Measurements from ENCODE around the gene MYCBP.

The MYCBP gene

DNA sequence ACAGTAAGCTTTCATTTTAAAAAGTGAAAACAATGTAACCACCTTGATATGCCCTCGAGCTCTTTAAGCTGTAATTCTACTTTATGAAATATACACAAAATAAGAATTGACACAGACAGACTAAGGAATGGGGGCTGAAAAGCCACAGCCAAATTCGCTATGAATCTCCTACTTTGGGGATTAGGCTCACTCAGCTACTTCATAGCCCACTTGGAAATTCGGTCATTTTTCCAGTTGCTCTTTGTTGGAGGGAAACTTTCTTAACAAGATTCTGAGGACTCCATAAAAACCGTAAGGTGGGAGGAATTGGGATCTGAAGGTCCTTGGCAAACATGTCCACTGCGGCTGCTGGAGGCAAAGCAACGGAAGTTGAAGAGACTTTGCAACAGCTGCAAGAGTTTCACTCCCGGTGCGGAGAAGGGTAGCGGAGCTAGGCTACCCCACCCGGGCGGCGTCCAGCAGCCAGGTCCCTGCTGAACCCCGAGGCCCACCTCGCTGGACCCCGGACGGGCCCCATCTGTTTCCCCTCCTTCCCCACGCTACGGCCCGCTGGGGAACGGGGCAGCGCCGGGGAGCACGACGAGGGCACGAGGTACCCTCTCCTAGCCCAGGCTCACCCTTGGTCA is 634 bp downstream of the MYCBP start:
- no peak for TF ChIP-seq FOXP2 (optimal IDR thresholded peaks at IDR 0.05; ENCODE audit: borderline replicate concordance, extremely low read depth, extremely low read length, insufficient read depth)

GRCh38 chr1:38870996-38871395 is 2.2 kb downstream of the MYCBP start:
- TF ChIP-seq POLR2AphosphoS5 (IDR thresholded peaks at IDR 0.05; ENCODE audit: low read depth, low read length) (no peak), FOXP2 (optimal IDR thresholded peaks at IDR 0.05; ENCODE audit: borderline replicate concordance, extremely low read depth, extremely low read length, insufficient read depth) (no peak), SIN3A (IDR thresholded peaks at IDR 0.05; ENCODE audit: borderline replicate concordance, insufficient read depth, low read length) (no peak), TAF1 (IDR thresholded peaks at IDR 0.05; ENCODE audit: borderline replicate concordance, insufficient read depth, low read length) (no peak)
- TF ChIP-seq, protein P1, sequence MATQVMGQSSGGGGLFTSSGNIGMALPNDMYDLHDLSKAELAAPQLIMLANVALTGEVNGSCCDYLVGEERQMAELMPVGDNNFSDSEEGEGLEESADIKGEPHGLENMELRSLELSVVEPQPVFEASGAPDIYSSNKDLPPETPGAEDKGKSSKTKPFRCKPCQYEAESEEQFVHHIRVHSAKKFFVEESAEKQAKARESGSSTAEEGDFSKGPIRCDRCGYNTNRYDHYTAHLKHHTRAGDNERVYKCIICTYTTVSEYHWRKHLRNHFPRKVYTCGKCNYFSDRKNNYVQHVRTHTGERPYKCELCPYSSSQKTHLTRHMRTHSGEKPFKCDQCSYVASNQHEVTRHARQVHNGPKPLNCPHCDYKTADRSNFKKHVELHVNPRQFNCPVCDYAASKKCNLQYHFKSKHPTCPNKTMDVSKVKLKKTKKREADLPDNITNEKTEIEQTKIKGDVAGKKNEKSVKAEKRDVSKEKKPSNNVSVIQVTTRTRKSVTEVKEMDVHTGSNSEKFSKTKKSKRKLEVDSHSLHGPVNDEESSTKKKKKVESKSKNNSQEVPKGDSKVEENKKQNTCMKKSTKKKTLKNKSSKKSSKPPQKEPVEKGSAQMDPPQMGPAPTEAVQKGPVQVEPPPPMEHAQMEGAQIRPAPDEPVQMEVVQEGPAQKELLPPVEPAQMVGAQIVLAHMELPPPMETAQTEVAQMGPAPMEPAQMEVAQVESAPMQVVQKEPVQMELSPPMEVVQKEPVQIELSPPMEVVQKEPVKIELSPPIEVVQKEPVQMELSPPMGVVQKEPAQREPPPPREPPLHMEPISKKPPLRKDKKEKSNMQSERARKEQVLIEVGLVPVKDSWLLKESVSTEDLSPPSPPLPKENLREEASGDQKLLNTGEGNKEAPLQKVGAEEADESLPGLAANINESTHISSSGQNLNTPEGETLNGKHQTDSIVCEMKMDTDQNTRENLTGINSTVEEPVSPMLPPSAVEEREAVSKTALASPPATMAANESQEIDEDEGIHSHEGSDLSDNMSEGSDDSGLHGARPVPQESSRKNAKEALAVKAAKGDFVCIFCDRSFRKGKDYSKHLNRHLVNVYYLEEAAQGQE (IDR thresholded peaks at IDR 0.05; ENCODE audit: insufficient read depth in 1 of 2, low read depth in 2 of 2, low read length in 2 of 2), result no peak

GRCh38 chr1:38867208-38867607 is 5.9 kb downstream of the MYCBP start:
- TF ChIP-seq POLR2AphosphoS5 (IDR thresholded peaks at IDR 0.05; ENCODE audit: low read depth, low read length), result no peak
- no peak for TF ChIP-seq FOXP2 (optimal IDR thresholded peaks at IDR 0.05; ENCODE audit: borderline replicate concordance, extremely low read depth, extremely low read length, insufficient read depth)
- TF ChIP-seq, protein P1 (IDR thresholded peaks at IDR 0.05; ENCODE audit: insufficient read depth in 1 of 2, low read depth in 2 of 2, low read length in 2 of 2), result no peak
- no peak for TF ChIP-seq SIN3A (IDR thresholded peaks at IDR 0.05; ENCODE audit: borderline replicate concordance, insufficient read depth, low read length)
- no peak for TF ChIP-seq TAF1 (IDR thresholded peaks at IDR 0.05; ENCODE audit: borderline replicate concordance, insufficient read depth, low read length)

- TF ChIP-seq FOXP2 (optimal IDR thresholded peaks at IDR 0.05; ENCODE audit: borderline replicate concordance, extremely low read depth, extremely low read length, insufficient read depth) (no peak), TAF1 (IDR thresholded peaks at IDR 0.05; ENCODE audit: borderline replicate concordance, insufficient read depth, low read length) (no peak), SIN3A (IDR thresholded peaks at IDR 0.05; ENCODE audit: borderline replicate concordance, insufficient read depth, low read length) (no peak), POLR2AphosphoS5 (IDR thresholded peaks at IDR 0.05; ENCODE audit: low read depth, low read length) (no peak)
- TF ChIP-seq, protein P1 (IDR thresholded peaks at IDR 0.05; ENCODE audit: insufficient read depth in 1 of 2, low read depth in 2 of 2, low read length in 2 of 2), result no peak
Measured at GRCh38 chr1:38865112-38865715, 7.9 kb downstream of the MYCBP start.

- TF ChIP-seq FOXP2 (optimal IDR thresholded peaks at IDR 0.05; ENCODE audit: borderline replicate concordance, extremely low read depth, extremely low read length, insufficient read depth), result no peak
- no peak for TF ChIP-seq TAF1 (IDR thresholded peaks at IDR 0.05; ENCODE audit: borderline replicate concordance, insufficient read depth, low read length)
- TF ChIP-seq, protein P1 (IDR thresholded peaks at IDR 0.05; ENCODE audit: insufficient read depth in 1 of 2, low read depth in 2 of 2, low read length in 2 of 2), result no peak
- no peak for TF ChIP-seq POLR2AphosphoS5 (IDR thresholded peaks at IDR 0.05; ENCODE audit: low read depth, low read length)
- no peak for TF ChIP-seq SIN3A (IDR thresholded peaks at IDR 0.05; ENCODE audit: borderline replicate concordance, insufficient read depth, low read length)
Measured at GRCh38 chr1:38860454-38860795, 12.7 kb downstream of the MYCBP start.
